Kidney (tissue), 14 donors: Measurements from ENCODE around the gene ARHGAP1. TPM values are rescaled to one million over a fixed set of nuclear protein-coding genes. Genes with fewer than 3 reads are reported as not detected.

Source experiments
- DNase-seq, 5 donors: peaks; one replicate each; pipeline ENCODE4 v3.0.0-alpha.2; 2013 to 2020
- FAIRE-seq: peaks from 2 replicates; lab custom pipeline; 2012; peaks lifted over from hg19 to GRCh38; lab: Jason Lieb, UNC
- H3K27ac ChIP-seq, 2 donors: one replicate each; pipeline ENCODE4 v1.7.0; 2013; ENCODE audit warnings: low read depth in 2 of 2, low read length in 2 of 2, inconsistent platforms in 1 of 2
- H3K27me3 ChIP-seq: one replicate; pipeline ENCODE4 v1.7.1; 2013; ENCODE audit warnings: low read length, inconsistent platforms; ENCODE audit not compliant: control insufficient read depth, insufficient read depth
- H3K36me3 ChIP-seq, 3 donors: one replicate each; pipeline versions ENCODE4 v1.7.0 to v1.7.1; 2013; ENCODE audit warnings: low read length in 3 of 3, control low read depth in 1 of 3, inconsistent platforms in 1 of 3; ENCODE audit not compliant: insufficient read depth in 3 of 3, control insufficient read depth in 2 of 3
- H3K4me1 ChIP-seq, 3 donors: one replicate each; pipeline versions ENCODE4 v1.7.0 to v1.7.1; 2013; ENCODE audit warnings: low read length in 3 of 3, inconsistent platforms in 1 of 3, low read depth in 1 of 3; ENCODE audit not compliant: control insufficient read depth in 2 of 3, insufficient read depth in 2 of 3
- H3K4me3 ChIP-seq, 3 donors: one replicate each; pipeline versions ENCODE4 v1.7.0 to v1.8.1; 2013; ENCODE audit warnings: low read length in 3 of 3, control low read depth in 1 of 3, inconsistent platforms in 1 of 3
- H3K9ac ChIP-seq, 3 donors: one replicate each; pipeline versions ENCODE4 v1.7.0 to v1.7.1; 2013; ENCODE audit warnings: low read length in 3 of 3, control low read depth in 1 of 3, inconsistent platforms in 1 of 3
- H3K9me3 ChIP-seq, 3 donors: one replicate each; pipeline versions ENCODE4 v1.7.0 to v1.7.1; 2013; ENCODE audit warnings: low read length in 3 of 3, control low read depth in 1 of 3, inconsistent platforms in 1 of 3; ENCODE audit not compliant: control insufficient read depth in 2 of 3, insufficient read depth in 1 of 3
- intact Hi-C: fragments of 100-400 bp; cut with DNase I; formaldehyde crosslinking; loops from one replicate; pipeline ENCODE4 v1.11.1; 2022
- polyA plus RNA-seq: library from polyadenylated mRNA; stranded (reverse); fragments of 350-450 nt; fragmentation: Illumina TruSeq; extraction: RNeasy Lipid Tissue Mini Kit (QIAGEN cat#74804); gene quantifications from one replicate; pipeline ENCODE4 v1.2.3, GENCODE V29; 2014; ENCODE audit warnings: low read depth, low replicate concordance; ENCODE audit not compliant: insufficient read depth
- total RNA-seq: library from RNA; stranded (reverse); fragmentation: NEBNext Ultra II Directional; extraction: Animal tissue kit (Norgen Biotek cat#: 25700); gene quantifications from one replicate; pipeline ENCODE4 v1.2.1, GENCODE V29; 2021
- TF ChIP-seq, protein P1 (sequence below): IDR thresholded peaks from 3 replicates; pipeline ENCODE4 v1.5.1; 2012; ENCODE audit warnings: mild to moderate bottlenecking, moderate library complexity, borderline replicate concordance; ENCODE audit not compliant: insufficient read depth; ENCODE audit errors: extremely low read depth
- donor health status: control.
- donor health status: control.
- donor health status: control.
- donor health status: control.
- donor health status: control.
- donor health status: DM: yes; HTN: yes; CAD: no.
- donor health status: Normal renal cell carcinoma (clear cell type).

The ARHGAP1 gene
- total and polyA plus RNA-seq, 2 donors from 2014 or later = 35.5 to 137 TPM

DNA sequence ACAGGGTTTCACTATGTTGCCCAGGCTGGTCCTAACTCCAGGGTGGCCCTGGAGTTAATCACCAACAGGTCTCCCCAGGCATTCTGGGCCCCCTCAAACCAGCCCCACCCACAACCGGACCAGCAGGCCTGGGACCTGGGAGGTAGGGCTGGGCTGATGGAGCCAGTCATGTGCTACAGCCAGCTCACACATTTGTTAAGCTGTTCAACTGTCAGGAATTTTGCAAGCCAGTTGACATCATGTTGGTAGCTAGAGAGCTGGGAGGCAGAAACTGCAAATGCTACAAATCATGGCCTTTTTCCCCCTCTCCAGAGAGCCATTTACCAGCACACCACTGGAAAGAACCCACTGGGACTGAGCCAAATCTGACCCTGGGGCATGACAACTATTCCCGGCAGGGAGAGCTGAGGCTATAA is 6.8 kb downstream of the ARHGAP1 start:
- TF ChIP-seq, protein P1, sequence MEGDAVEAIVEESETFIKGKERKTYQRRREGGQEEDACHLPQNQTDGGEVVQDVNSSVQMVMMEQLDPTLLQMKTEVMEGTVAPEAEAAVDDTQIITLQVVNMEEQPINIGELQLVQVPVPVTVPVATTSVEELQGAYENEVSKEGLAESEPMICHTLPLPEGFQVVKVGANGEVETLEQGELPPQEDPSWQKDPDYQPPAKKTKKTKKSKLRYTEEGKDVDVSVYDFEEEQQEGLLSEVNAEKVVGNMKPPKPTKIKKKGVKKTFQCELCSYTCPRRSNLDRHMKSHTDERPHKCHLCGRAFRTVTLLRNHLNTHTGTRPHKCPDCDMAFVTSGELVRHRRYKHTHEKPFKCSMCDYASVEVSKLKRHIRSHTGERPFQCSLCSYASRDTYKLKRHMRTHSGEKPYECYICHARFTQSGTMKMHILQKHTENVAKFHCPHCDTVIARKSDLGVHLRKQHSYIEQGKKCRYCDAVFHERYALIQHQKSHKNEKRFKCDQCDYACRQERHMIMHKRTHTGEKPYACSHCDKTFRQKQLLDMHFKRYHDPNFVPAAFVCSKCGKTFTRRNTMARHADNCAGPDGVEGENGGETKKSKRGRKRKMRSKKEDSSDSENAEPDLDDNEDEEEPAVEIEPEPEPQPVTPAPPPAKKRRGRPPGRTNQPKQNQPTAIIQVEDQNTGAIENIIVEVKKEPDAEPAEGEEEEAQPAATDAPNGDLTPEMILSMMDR = no peak
- Histone ChIP-seq H3K9ac (no peak overlapping the region), H3K4me1 (peaks cover 0 to 25% (median 0%) of the 10 kb centered on the region in 3 donors), H3K4me3 (no peak overlapping the region), H3K36me3 (peaks cover 2 to 23% (median 20%) of the 10 kb centered on the region in 3 donors), H3K27me3 (no peaks in the 10 kb centered on the region), H3K9me3 (no peaks in the 10 kb centered on the region), H3K27ac (peak overlapping the region; percentile 10 to 69)
- intact Hi-C loops = no loop called here
- no peak for DNase-seq
- no peak for FAIRE-seq

DNA sequence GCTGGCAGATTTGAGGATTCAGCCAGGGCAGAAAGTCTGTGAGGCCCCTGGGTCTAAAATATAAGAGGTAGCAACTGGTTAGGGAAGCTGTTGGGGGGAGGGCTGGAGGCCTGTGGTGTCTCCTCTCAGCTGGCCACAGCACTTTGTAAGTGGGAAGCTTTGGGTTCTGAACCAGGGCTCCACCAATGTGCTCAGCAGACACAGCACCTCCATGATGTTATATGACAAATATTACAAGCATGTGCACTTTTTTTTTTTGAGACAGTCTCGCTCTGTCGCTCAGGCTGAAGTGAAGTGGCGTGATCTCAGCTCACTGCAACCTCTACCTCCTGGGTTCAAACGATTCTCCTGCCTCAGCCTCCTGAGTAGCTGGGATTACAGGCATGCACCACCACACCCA is 8.0 kb downstream of the ARHGAP1 start:
- intact Hi-C loops = no loop called here
- no peak overlapping the region for H3K9ac ChIP-seq
- FAIRE-seq (no peak), DNase-seq (no peak)
- H3K27ac ChIP-seq = no peak overlapping the region
- H3K27me3 ChIP-seq = no peaks in the 10 kb centered on the region
- peaks cover 5 to 32% (median 25%) of the 10 kb centered on the region in 3 donors for H3K36me3 ChIP-seq
- H3K4me3 ChIP-seq = no peak overlapping the region
- peaks cover 0 to 19% (median 0%) of the 10 kb centered on the region in 3 donors for H3K4me1 ChIP-seq
- no peaks in the 10 kb centered on the region for H3K9me3 ChIP-seq
- TF ChIP-seq, protein P1 = no peak

- TF ChIP-seq, protein P1 = no peak
- Histone ChIP-seq H3K9me3 (no peaks in the 10 kb centered on the region), H3K27ac (no peak overlapping the region), H3K27me3 (no peaks in the 10 kb centered on the region), H3K4me1 (peaks cover 0 to 13% (median 0%) of the 10 kb centered on the region in 3 donors), H3K4me3 (no peak overlapping the region), H3K9ac (no peak overlapping the region), H3K36me3 (peaks cover 6 to 30% (median 29%) of the 10 kb centered on the region in 3 donors)
- intact Hi-C loops = no loop called here
- FAIRE-seq (no peak), DNase-seq (no peak)
These were observed 9.7 kb downstream of the ARHGAP1 start for GRCh38 chr11:46690702-46691101.
